Activated effector memory CD4-positive, alpha-beta T cell treated with Interleukin-2 at 50 U/mL for 16 hours (primary cell): ENCODE data around the gene GPR37.

ENCODE experiments used
- DNase-seq: peaks from one replicate; pipeline ENCODE4 v3.0.0-alpha.2; 2020

Gene GPR37, protein sequence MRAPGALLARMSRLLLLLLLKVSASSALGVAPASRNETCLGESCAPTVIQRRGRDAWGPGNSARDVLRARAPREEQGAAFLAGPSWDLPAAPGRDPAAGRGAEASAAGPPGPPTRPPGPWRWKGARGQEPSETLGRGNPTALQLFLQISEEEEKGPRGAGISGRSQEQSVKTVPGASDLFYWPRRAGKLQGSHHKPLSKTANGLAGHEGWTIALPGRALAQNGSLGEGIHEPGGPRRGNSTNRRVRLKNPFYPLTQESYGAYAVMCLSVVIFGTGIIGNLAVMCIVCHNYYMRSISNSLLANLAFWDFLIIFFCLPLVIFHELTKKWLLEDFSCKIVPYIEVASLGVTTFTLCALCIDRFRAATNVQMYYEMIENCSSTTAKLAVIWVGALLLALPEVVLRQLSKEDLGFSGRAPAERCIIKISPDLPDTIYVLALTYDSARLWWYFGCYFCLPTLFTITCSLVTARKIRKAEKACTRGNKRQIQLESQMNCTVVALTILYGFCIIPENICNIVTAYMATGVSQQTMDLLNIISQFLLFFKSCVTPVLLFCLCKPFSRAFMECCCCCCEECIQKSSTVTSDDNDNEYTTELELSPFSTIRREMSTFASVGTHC

DNA sequence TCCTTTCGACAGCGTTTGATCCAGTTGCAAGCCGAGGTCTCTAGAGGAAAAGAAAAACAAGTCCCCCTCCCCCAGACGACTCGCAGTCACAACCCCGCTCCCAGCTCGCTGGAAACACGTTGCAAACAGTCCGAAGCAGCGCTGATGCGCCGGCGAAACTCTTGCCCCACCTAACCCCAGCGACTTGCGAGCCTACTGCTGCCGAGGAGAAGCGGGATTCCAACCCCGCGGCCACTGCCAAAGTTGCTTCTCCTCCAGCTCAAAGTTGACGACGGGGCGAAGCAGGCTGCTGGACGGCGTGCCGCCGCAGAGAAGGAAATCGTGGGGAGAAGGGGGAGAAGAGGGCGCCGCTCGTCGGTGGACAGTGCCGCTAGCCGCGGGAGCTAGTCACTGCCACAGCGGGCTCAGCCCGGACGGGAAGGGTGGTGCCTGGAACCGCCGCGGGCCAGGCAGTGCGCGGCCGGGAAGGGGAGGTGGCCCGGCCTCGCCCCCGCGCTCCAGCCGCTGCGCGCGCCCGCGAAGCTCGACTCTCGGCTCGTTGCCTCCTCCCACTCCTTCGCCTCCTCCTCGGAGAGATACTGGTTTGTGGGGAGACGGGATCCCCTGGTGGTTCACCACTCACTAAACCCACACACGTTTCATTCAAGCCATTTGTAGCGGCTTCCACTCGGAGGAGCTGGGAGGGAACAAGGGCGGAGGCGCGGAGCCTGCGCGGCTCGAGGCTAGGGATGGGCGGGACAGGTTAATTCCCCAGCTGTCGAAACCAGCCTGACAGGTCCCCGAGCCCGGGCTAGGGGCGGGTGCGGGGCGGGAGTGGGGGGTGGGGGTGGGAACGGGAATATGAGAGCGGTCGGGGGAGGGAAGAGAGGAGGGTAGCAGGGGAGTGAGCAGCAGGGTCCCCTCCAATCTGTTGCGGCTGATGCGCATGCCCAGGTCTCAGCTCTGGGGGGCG lies at the start of gene GPR37:
TSS of gene GPR37 (minus strand) at position 392 of the 952 bp plus-strand sequence. CDS start 816 bp downstream, outside the sequence.
- no peak for DNase-seq

DNA sequence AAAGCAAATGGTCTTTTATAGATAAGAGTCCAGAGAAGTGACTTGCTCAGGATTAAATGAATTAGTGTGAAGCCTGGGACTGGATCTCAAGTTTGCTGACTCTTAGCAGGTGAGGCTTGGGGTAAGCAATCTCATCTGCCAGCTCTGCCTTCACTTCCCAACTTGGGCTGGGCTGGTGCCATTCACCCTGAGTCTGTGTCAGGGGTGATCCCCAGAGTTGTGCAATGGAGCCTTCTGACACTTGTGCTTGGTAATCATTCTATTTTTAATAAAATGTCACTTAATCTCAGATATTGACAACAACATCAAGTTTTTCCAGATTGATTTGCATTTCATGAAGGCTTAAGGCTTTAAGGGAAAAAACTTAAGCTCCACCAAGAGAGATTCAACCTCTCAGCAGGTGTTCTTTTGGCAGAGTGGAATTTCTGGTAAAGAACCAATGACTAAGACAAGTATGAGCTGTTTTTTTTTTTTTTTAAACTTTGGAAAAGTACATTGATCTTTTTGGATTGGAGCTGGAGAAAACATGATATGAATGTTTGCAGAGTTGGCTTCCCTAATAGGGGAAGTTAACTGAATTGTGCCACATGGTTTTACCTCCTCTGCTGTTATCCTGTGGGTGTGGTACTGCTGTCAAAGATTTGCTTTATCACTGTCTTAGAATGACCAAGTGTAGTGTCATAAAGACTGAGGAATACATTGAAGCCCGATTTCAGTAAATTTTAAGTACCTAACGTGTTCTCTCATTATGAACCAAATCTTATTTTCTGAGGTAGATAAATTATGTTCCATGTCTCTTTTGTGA lies 48.6 kb upstream of the GPR37 start:
- no peak for DNase-seq

GRCh38 chr7:124812764-124813163 lies 47.2 kb upstream of the GPR37 start:
- no peak for DNase-seq

DNA sequence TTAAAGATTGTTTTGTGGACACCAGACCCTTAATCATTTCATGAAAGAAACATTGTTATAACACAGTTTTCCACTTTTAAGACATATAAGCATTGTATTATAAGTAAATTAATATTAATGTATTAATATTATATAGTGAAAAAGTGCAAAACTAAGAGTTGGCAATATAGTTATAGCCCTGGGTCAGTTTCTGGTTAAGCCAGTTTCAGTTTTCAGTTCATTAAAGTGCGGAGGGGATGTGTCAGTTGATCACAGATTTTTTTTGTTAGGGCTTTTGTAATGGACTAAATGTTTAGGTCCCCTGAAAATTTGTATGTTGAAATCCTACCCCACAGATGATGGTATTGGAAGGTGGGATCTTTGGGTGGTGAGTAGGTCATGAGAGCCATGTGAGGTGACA lies 45.7 kb upstream of the GPR37 start:
- DNase-seq = no peak

DNA sequence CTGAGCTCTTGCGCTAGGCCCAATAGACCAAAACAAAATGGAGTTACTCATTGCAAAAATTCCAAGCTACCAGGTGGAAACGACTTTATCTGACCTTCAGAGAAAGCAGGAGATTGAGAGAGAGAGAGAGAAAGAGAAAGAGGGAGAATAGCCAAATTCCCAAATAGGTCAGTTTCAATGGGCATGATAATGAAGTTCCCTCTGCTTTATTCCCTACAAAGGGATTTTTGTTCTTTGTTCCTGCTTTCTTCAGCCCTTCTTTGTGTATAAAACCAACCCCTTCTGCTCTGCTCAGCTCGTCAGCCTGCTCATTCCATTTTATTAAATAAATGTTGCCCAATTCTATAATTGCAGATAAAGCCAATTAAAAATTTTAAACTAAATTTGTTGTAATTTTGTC lies 45.0 kb upstream of the GPR37 start:
- DNase-seq = no peak

- no peak for DNase-seq
Observed at GRCh38 chr7:124808206-124808605, 42.6 kb upstream of the GPR37 start.

- no peak for DNase-seq
Observed at GRCh38 chr7:124801330-124801895, 35.8 kb upstream of the GPR37 start.

- no peak for DNase-seq
Observed at GRCh38 chr7:124800386-124800785, 34.8 kb upstream of the GPR37 start.

DNA sequence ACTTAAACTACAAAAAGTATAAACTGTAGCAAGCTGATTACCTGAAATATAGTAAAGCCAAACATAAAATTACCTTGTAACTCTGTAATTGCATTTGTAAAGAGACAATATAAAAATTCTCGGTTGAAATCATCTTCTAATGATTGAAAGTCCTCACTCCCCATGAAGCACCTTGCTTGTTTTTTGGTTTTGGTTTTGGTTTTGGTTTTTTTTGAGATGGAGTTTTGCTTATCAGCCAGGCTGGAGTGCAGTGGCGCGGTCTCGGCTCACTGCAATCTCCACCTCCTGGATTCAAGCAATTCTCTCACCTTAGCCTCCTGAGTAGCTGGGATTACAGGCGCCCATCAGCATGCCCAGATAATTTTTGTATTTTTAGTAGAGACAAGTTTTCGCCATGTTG lies 33.9 kb upstream of the GPR37 start:
- no peak for DNase-seq

- DNase-seq = no peak
Observed at GRCh38 chr7:124796771-124797170, 31.2 kb upstream of the GPR37 start.

GRCh38 chr7:124792696-124793095 lies 27.1 kb upstream of the GPR37 start:
- no peak for DNase-seq

GRCh38 chr7:124792002-124792401 lies 26.4 kb upstream of the GPR37 start:
- DNase-seq = no peak

- no peak for DNase-seq
Observed at GRCh38 chr7:124791426-124791825, 25.8 kb upstream of the GPR37 start.

DNA sequence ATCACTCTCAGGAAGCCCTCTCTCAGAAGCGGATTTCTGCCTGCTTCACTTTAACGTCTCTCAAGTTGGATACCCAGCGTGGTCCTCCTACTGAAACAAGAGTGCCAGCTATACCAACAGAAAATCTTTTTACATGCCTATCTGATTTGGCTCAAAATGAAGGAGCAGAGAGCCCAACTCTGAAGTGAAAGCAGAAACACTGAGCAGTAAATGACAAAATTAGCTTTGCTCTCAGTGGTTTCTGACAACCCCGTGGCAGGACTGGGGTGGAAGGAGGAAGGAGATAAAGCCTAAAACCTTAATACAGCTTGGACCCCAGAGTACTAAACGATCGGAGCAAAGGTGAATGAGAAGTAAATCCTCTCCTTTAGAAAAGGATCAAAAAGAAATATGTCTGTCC lies 25.1 kb upstream of the GPR37 start:
- DNase-seq = no peak

- no peak for DNase-seq
Observed at GRCh38 chr7:124785994-124786393, 20.4 kb upstream of the GPR37 start.

GRCh38 chr7:124784879-124785818 lies 19.6 kb upstream of the GPR37 start:
- no peak for DNase-seq

- DNase-seq = no peak
Observed at GRCh38 chr7:124783271-124783670, 17.7 kb upstream of the GPR37 start.

- no peak for DNase-seq
Observed at GRCh38 chr7:124781907-124782734, 16.5 kb upstream of the GPR37 start.

GRCh38 chr7:124781418-124781817 lies 15.8 kb upstream of the GPR37 start:
- DNase-seq = no peak

GRCh38 chr7:124780608-124781007 lies 15.0 kb upstream of the GPR37 start:
- DNase-seq = no peak
